Measurements from ENCODE around the gene SNX18. TPM values are rescaled to one million over a fixed set of nuclear protein-coding genes. Genes with fewer than 3 reads are reported as not detected.

The SNX18 gene
- total RNA-seq, 1 experiment from 2014 or later: 16.0 TPM

DNA sequence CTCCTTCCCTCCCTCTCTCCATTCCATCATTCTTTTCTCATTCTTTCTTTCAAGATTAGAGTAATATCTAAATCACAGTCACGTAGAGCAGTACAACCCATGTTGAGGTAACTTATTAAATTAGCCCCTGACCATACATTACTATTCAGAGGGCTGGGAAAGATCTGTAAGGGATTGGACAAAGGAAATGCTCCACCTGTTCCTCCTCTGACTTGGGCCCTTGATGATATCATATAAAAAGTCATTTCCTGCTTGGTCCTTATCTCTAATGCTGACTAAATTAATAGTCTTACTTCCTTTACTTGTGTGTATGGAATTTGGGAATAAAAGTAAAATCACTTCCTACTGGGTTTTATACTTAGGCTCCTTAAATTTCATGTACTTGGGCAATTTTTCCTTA is 40.8 kb downstream of the SNX18 start:
- Histone ChIP-seq H3K9ac (ENCODE audit: low read length) (no peak overlapping the region), H3K4me3 (replicated peaks in 1 of 2; ENCODE audit: low read depth in 1 of 2, low read length in 2 of 2) (no peak overlapping the region), H3K9me3 (ENCODE audit: control insufficient read depth in 1 of 2, insufficient read depth in 1 of 2, low read depth in 1 of 2, low read length in 2 of 2) (no peaks in the 10 kb centered on the region), H3K36me3 (ENCODE audit: control insufficient read depth in 1 of 2, insufficient read depth in 2 of 2, low read length in 2 of 2) (no peaks in the 10 kb centered on the region), H4K20me1 (ENCODE audit: insufficient read depth) (no peaks in the 10 kb centered on the region), H3K27ac (ENCODE audit: low read depth, low read length) (no peak overlapping the region), H3K27me3 (ENCODE audit: insufficient read depth, low read length) (no peaks in the 10 kb centered on the region), H3K79me2 (ENCODE audit: insufficient read depth, low read length) (no peaks in the 10 kb centered on the region), H3K4me1 (ENCODE audit: control insufficient read depth in 1 of 2, insufficient read depth in 2 of 2, low read length in 2 of 2) (no peaks in the 10 kb centered on the region), H2AFZ (ENCODE audit: low read depth, low read length, poor library complexity, severe bottlenecking) (no peak overlapping the region), H3K9me2 (ENCODE audit: insufficient read depth) (no peaks in the 10 kb centered on the region), H3K4me2 (ENCODE audit: low read length) (no peak overlapping the region)
- DNase-seq (ENCODE audit: low read depth, low spot score) (no peak), ATAC-seq (no peak)
- ChIA-PET CTCF (no interaction called here), POLR2A (no interaction called here), RAD21 (ENCODE audit: low non-redundant PET in 1 of 2, low total read pairs in 2 of 2, uncharacterized antibody in 2 of 2, unreplicated experiment in 2 of 2) (no interaction called here)
- no peak for TF ChIP-seq SP1 (IDR thresholded peaks at IDR 0.05; ENCODE audit: low read depth)
- TF ChIP-seq CEBPB (IDR thresholded peaks at IDR 0.05; ENCODE audit: low read depth): no peak
- no peak for TF ChIP-seq POLR2A (IDR thresholded peaks at IDR 0.05; ENCODE audit: borderline replicate concordance, extremely low read depth, insufficient read depth, insufficient read length)
- no peak for TF ChIP-seq ELF1 (IDR thresholded peaks at IDR 0.05; ENCODE audit: borderline replicate concordance, low read depth)
- no TSS peak for BruUV-seq (replicated peaks)
- intact Hi-C loops (cut with micrococcal nuclease): no loop called here

- CTCF ChIA-PET: no interaction called here
- DNase-seq (ENCODE audit: low read depth, low spot score) (no peak), ATAC-seq (no peak)
- RAD21 ChIA-PET (ENCODE audit: low non-redundant PET in 1 of 2, low total read pairs in 2 of 2, uncharacterized antibody in 2 of 2, unreplicated experiment in 2 of 2): no interaction called here
- intact Hi-C loops (cut with micrococcal nuclease): no loop called here
- Histone ChIP-seq H3K9me3 (ENCODE audit: control insufficient read depth in 1 of 2, insufficient read depth in 1 of 2, low read depth in 1 of 2, low read length in 2 of 2) (no peaks in the 10 kb centered on the region), H4K20me1 (ENCODE audit: insufficient read depth) (no peaks in the 10 kb centered on the region), H3K4me3 (replicated peaks in 1 of 2; ENCODE audit: low read depth in 1 of 2, low read length in 2 of 2) (no peak overlapping the region), H2AFZ (ENCODE audit: low read depth, low read length, poor library complexity, severe bottlenecking) (no peak overlapping the region), H3K36me3 (ENCODE audit: control insufficient read depth in 1 of 2, insufficient read depth in 2 of 2, low read length in 2 of 2) (no peaks in the 10 kb centered on the region), H3K4me2 (ENCODE audit: low read length) (no peak overlapping the region), H3K27me3 (ENCODE audit: insufficient read depth, low read length) (no peaks in the 10 kb centered on the region), H3K4me1 (ENCODE audit: control insufficient read depth in 1 of 2, insufficient read depth in 2 of 2, low read length in 2 of 2) (no peaks in the 10 kb centered on the region), H3K79me2 (ENCODE audit: insufficient read depth, low read length) (no peaks in the 10 kb centered on the region), H3K9me2 (ENCODE audit: insufficient read depth) (no peaks in the 10 kb centered on the region), H3K9ac (ENCODE audit: low read length) (no peak overlapping the region), H3K27ac (ENCODE audit: low read depth, low read length) (no peak overlapping the region)
- no TSS peak for BruUV-seq (replicated peaks)
- POLR2A ChIA-PET: no interaction called here
- TF ChIP-seq TCF7L2 (IDR thresholded peaks at IDR 0.05; ENCODE audit: borderline replicate concordance, extremely low read depth, insufficient read depth, insufficient read length) (no peak), SRF (IDR thresholded peaks at IDR 0.05; ENCODE audit: low read depth) (no peak), ATF3 (IDR thresholded peaks at IDR 0.05) (no peak), CBX3 (IDR thresholded peaks at IDR 0.05; ENCODE audit: low read depth) (no peak), EGR1 (IDR thresholded peaks at IDR 0.05; ENCODE audit: low read depth) (no peak), POLR2AphosphoS5 (IDR thresholded peaks at IDR 0.05; ENCODE audit: low read depth, low read length) (no peak), YY1 (IDR thresholded peaks at IDR 0.05; ENCODE audit: extremely low read depth, insufficient replicate concordance, low read depth, low read length) (no peak), ZNF274 (IDR thresholded peaks at IDR 0.05; ENCODE audit: low read depth, low read length) (no peak), EZH2 (IDR thresholded peaks at IDR 0.05) (no peak), ZFX (IDR thresholded peaks at IDR 0.05) (no peak), CEBPB (IDR thresholded peaks at IDR 0.05; ENCODE audit: low read depth) (no peak), RAD21 (IDR thresholded peaks at IDR 0.05; ENCODE audit: low read depth) (no peak), JUND (IDR thresholded peaks at IDR 0.05) (no peak), CTCF (IDR thresholded peaks at IDR 0.05 in 2 of 3, conservative IDR thresholded peaks at IDR 0.05 in 1 of 3; ENCODE audit: borderline replicate concordance in 1 of 3, insufficient read depth in 1 of 3, low read depth in 2 of 3, low read length in 2 of 3) (no peak), ELF1 (IDR thresholded peaks at IDR 0.05; ENCODE audit: borderline replicate concordance, low read depth) (no peak)
- TF ChIP-seq, protein P1, sequence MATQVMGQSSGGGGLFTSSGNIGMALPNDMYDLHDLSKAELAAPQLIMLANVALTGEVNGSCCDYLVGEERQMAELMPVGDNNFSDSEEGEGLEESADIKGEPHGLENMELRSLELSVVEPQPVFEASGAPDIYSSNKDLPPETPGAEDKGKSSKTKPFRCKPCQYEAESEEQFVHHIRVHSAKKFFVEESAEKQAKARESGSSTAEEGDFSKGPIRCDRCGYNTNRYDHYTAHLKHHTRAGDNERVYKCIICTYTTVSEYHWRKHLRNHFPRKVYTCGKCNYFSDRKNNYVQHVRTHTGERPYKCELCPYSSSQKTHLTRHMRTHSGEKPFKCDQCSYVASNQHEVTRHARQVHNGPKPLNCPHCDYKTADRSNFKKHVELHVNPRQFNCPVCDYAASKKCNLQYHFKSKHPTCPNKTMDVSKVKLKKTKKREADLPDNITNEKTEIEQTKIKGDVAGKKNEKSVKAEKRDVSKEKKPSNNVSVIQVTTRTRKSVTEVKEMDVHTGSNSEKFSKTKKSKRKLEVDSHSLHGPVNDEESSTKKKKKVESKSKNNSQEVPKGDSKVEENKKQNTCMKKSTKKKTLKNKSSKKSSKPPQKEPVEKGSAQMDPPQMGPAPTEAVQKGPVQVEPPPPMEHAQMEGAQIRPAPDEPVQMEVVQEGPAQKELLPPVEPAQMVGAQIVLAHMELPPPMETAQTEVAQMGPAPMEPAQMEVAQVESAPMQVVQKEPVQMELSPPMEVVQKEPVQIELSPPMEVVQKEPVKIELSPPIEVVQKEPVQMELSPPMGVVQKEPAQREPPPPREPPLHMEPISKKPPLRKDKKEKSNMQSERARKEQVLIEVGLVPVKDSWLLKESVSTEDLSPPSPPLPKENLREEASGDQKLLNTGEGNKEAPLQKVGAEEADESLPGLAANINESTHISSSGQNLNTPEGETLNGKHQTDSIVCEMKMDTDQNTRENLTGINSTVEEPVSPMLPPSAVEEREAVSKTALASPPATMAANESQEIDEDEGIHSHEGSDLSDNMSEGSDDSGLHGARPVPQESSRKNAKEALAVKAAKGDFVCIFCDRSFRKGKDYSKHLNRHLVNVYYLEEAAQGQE (IDR thresholded peaks at IDR 0.05; ENCODE audit: low read depth): no peak
Observed at GRCh38 chr5:54561651-54562050, 44.1 kb downstream of the SNX18 start.
